Mononuclear cell (primary cell): Measurements from ENCODE around the gene CDK5R1. TPM values are rescaled to one million over a fixed set of nuclear protein-coding genes. Genes with fewer than 3 reads are reported as not detected.
A peak's percentile ranks its signal among the peaks of the same experiment; 100 is the strongest.
"Not testable (repeated sequence)": the region's sequence is repeated elsewhere in the genome, so short reads cannot be mapped to it uniquely, and the experiment has no call there.

ENCODE experiments used
- H3K27me3 ChIP-seq: 2 replicates; pipeline ENCODE4 v1.6.0; 2011; ENCODE audit warnings: low read length, control low read depth; ENCODE audit not compliant: insufficient read depth
- H3K4me1 ChIP-seq: 2 replicates; pipeline ENCODE4 v1.5.1; 2011; ENCODE audit warnings: mild to moderate bottlenecking, low read length, control low read depth; ENCODE audit not compliant: insufficient read depth
- H3K4me3 ChIP-seq: 2 replicates; pipeline ENCODE4 v1.5.1; 2011; ENCODE audit warnings: mild to moderate bottlenecking, low read length, moderate library complexity
- H3K9me3 ChIP-seq: 2 replicates; pipeline ENCODE4 v1.5.1; 2011; ENCODE audit warnings: low read depth, mild to moderate bottlenecking, control low read depth, low read length
- total RNA-seq: library from RNA; depleted of rRNA; stranded (reverse); fragments of >200 nt; gene quantifications from one replicate; pipeline ENCODE4 v1.2.3, GENCODE V29; 2012

Gene CDK5R1
- total RNA-seq: 16.8 TPM

DNA sequence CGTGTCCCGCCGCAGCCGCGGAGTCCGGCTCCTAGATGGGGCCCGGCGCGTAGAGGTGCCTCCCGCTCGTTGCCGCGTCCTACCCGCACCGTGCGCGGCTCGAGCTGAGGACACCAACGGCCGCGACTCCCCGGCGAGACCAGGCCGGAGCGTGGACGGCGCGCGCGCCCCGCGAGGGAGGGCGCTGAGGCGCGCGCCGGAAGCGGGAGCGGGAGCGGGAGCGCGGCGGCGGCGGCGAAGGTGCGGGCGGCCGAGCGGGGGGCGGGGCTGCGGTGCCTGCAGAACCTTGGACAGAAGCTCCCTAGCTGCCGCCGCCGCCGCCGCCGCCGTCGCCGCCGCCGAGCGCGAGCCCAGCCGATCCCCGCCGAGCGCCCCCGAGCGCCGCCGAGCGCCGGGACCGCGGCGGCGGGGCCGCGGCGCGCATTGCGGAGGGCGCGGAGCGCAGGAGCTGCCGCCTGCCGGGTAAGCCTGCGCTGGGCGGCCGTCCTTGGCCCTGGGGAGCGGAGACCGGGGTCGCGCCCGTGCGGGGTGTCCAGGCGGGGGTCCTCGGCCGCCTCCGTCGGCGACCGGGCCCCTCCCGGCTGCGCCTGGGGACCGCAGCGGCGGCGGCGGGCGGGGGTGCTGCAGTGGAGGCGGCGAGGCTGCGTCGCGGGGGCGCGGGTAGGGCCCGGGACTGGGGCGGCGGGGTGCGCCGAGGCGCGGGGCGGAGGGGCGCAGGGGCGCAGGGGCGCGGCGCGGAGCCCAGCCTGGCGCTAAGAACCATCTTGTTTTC is at the start of gene CDK5R1:
Gene CDK5R1 (plus strand): TSS at position 293 of the 772 bp plus-strand sequence. CDS start 628 bp downstream, outside the sequence.
- peaks cover 47% of the 10 kb centered on the region for H3K4me1 ChIP-seq
- H3K9me3 ChIP-seq: no peaks in the 10 kb centered on the region
- no peaks in the 10 kb centered on the region for H3K27me3 ChIP-seq
- peak within 1 kb of the TSS; percentile 49 for H3K4me3 ChIP-seq

DNA sequence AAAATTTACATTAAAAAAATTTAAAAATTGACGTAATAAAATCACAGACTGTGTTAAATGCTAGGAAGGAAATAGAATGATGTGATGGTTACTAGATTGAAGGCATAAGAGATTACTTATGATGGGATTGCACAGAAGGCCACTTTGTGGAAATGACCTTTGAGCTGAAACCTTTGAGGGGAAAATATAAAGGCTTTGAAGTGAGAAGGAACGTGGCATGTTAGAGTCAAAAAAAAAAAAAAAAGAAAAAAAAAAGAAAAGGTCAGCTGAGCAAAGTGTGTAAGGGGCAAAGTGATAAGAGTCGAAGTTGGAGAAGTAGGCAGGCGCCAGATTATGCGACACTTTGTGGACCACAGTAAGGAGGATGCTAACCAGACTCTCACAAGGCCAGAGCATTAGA is 46.1 kb upstream of the CDK5R1 start:
- Histone ChIP-seq H3K9me3 (no peaks in the 10 kb centered on the region), H3K4me1 (peaks cover 15% of the 10 kb centered on the region), H3K4me3 (no peak overlapping the region), H3K27me3 (no peaks in the 10 kb centered on the region)

DNA sequence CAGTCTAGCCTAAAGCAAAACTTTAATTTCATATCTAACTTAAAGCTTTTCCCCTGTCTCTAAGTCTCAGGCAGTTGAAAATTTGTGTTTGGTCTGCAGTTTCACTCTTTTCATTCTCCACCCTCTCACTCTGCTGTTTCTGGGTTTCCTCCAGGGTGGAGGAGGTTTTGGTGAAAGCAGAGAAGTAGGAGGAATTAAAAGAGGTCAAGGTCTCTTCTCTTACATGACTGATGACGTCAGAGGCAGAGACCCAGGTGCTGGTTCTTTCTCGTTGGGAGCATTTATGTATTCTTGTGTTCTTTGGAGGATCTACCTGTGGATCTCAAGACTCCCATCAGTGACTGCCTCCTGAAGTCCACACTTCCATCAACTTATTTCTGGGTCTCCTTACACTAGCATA is 44.9 kb upstream of the CDK5R1 start:
- H3K4me1 ChIP-seq: peaks cover 21% of the 10 kb centered on the region
- H3K9me3 ChIP-seq: no peaks in the 10 kb centered on the region
- no peak overlapping the region for H3K4me3 ChIP-seq
- no peaks in the 10 kb centered on the region for H3K27me3 ChIP-seq

DNA sequence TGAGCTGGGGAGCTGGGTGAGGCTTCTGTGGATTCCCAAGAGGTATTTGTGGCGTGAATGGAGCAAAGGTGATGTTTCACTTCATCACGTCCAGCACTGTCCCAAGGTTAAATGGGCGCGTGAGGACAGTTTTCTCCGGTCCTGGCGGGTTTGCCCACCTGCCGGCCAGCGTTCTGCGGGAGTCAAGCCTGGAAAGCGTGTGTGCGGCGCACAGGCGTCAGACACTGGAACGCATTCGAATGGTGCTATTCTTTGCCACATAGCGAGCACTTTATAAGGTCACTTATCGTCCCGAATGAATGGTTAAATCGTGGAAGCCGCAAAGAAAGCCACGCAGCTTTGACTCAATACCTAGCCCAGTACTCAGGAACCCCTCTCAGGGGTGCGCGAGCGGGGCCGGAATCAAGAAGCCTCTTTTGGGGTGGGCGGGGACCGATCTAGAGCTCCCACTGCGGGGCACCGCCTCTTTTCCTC is 42.9 kb upstream of the CDK5R1 start:
- Histone ChIP-seq H3K9me3 (no peaks in the 10 kb centered on the region), H3K4me3 (peak overlapping the region; percentile 93), H3K4me1 (peaks cover 21% of the 10 kb centered on the region), H3K27me3 (no peaks in the 10 kb centered on the region)

DNA sequence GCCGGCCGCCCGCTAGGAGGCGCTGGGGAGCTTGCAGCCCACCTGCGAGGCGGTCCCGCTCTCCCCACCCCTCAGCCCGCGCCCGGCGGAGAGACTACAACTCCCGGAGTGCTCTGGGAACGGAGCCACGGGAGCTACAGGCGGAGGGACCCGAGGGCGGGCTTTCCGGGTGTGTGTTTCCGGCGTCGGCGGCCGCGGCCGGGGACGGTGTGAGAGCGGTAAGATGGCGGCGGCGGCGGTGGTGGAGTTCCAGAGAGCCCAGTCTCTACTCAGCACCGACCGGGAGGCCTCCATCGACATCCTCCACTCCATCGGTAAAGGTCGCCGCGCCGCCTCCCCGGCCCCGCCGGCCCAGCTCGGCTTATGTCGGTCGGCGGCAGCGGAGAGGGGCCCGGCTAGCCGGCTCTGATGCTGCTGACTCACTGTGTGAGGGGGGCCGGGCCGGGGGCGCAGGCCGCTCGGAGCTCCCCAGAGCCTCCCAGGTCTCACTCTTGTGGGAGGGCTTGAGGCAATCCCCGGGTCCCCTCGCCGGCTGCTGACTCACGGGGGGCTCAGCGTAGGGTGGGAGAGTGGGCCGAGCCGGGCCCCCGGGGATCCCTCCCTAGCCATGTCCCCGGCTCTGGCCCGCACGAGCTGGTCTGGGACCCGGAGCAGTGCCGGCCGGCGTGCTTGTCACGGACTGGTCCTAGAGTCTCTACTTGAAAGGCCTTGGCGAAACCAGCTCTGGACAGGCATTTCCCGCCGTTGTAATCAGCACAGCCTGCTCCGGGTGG is 42.3 kb upstream of the CDK5R1 start, which contains the start of gene PSMD11:
Gene PSMD11 (plus strand): TSS at position 210 of the 773 bp plus-strand sequence. CDS start 14 bp downstream, at position 224.
- peaks cover 21% of the 10 kb centered on the region for H3K4me1 ChIP-seq
- H3K27me3 ChIP-seq: no peaks in the 10 kb centered on the region
- no peaks in the 10 kb centered on the region for H3K9me3 ChIP-seq

DNA sequence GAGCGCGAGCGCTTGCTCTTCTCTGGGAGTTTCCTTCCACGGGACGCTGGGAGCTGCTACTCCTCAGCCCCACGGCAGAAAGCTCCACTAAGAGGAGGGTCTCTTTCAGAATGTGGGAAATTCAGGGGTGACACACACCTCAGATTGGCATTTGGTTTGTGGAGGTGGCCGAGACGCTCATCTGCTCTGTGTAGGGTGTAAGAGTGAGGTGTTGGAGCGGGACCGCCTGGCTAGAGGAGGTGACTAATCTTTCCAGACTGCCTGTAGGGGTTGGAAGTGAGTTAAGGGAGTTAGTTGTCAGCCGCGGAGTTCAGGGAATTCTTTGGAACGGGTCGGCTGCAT is 41.7 kb upstream of the CDK5R1 start:
- Histone ChIP-seq H3K9me3 (no peaks in the 10 kb centered on the region), H3K4me3 (peak overlapping the region; percentile 93), H3K4me1 (peaks cover 21% of the 10 kb centered on the region), H3K27me3 (no peaks in the 10 kb centered on the region)

More for the DNA sequence above, 42.3 kb upstream of the CDK5R1 start, which contains the start of gene PSMD11:
- peak within 1 kb of the TSS; percentile 93 for H3K4me3 ChIP-seq

DNA sequence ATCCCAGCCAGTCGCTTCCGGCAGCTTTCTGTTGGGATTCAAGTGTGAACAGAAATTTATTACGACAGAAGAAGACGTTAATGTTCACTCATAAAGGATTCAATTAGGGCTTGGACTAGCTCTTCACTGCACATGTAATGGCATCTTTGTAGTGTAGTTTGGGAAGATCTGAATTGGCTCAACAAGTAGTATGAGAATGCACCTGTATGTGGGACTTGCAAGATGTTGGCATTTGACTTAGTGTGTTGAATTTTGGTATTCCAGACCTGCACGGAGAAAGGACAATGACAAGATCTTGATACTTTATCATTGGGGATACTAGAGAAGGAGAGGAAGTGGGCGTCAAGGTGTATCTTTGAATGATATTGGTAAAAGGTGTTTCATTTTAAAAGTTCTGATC is 41.3 kb upstream of the CDK5R1 start:
- Histone ChIP-seq H3K4me1 (peaks cover 21% of the 10 kb centered on the region), H3K9me3 (no peaks in the 10 kb centered on the region), H3K27me3 (no peaks in the 10 kb centered on the region), H3K4me3 (peak overlapping the region; percentile 93)

DNA sequence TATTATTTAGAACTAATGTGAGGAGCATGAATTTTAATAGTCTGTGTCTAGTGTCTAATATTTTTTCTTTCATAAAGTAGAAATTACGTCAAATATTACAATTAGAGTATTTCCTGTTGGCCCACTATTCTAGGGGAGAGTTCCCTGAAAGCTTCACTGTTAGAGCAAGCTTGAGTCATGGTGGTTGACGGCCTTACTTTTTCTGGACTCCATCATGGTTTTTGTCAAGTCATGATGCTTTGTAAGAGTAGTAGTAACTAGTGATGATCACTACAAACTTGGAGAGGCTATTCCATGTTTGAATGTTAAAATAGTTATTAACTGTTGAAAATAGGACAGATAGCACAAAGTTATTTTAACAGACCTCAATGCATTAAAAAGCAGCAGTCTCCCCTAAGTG is 40.8 kb upstream of the CDK5R1 start:
- no peaks in the 10 kb centered on the region for H3K9me3 ChIP-seq
- peaks cover 21% of the 10 kb centered on the region for H3K4me1 ChIP-seq
- H3K4me3 ChIP-seq: no peak overlapping the region
- H3K27me3 ChIP-seq: no peaks in the 10 kb centered on the region

DNA sequence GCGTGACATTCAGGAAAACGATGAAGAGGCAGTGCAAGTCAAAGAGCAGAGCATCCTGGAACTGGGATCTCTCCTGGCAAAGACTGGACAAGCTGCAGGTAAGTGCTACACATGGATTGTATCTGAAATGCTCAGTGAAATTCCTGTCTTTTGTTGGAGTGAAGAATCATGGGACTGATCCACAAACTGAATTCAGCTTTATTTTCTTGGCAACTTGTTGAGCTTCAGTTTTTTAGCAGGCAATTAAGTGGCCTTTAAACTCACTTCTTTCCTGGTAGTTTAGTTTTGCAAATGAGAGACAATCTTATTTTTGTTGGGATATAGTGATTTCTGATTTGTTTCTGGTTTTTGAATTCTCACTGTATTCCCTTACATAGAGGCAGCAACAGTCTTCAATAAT is 39.8 kb upstream of the CDK5R1 start:
- Histone ChIP-seq H3K9me3 (no peaks in the 10 kb centered on the region), H3K27me3 (no peaks in the 10 kb centered on the region), H3K4me1 (peaks cover 21% of the 10 kb centered on the region), H3K4me3 (no peak overlapping the region)

DNA sequence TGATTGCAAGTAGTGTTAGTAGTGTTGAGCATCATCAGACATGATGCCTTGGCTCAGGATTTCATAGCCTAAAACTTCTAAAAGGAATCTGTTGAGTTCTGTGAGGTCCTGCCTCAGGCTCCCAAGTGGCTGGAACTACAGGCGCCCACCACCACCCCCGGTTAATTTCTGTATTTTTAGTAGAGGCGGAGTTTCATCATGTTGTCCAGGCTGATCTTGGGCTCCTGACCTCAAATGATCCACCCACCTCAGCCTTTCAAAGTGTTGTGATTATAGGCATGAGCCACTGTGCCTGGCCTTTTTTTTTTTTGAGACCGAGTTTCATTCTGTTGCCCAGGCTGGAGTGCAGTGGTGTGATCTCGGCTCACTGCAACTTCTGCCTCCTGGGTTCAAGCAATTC is 36.8 kb upstream of the CDK5R1 start:
- Histone ChIP-seq H3K4me1 (peaks cover 14% of the 10 kb centered on the region), H3K4me3 (no peak overlapping the region), H3K9me3 (no peaks in the 10 kb centered on the region), H3K27me3 (no peaks in the 10 kb centered on the region)

DNA sequence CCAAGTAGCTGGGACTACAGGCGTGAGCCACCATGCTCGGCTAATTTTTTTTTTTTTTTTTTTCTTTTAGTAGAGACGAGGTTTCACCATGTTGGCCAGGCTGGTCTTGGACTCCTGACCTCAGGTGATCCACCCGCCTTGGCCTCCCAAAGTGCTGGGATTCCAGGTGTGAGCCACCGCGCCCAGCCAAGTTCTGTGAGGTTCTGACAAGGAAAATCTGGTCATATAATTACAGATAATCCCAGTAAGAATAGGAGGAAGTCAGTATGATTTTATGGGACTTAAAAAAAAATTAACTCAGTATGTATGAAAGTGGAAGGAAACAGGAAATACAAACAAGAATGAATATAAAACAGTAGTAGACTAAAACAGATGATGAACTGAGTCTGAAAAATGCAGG is 36.4 kb upstream of the CDK5R1 start:
- not testable (repeated sequence) for H3K4me1 ChIP-seq, H3K9me3 ChIP-seq, H3K4me3 ChIP-seq, H3K27me3 ChIP-seq

DNA sequence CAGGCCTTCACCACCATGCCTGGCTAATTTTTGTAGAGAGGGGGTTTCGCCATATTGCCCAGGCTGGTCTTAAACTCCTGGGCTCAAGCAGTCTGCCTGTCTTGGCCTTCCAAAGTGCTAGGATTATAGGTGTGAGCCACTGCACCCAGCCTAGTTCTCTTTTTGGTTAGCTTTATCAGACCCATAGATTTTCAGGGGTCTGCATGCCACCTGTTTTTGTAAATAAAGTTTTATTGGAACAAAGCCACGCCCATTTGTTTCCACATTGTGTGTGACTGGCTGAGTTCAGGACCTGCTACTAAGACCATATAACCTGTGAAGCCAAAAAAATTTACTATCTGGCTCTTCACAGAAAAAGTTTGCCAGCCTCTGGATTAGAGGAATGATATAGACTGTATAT is 34.9 kb upstream of the CDK5R1 start:
- no peaks in the 10 kb centered on the region for H3K4me1 ChIP-seq
- no peaks in the 10 kb centered on the region for H3K27me3 ChIP-seq
- no peaks in the 10 kb centered on the region for H3K9me3 ChIP-seq
- H3K4me3 ChIP-seq: no peak overlapping the region

DNA sequence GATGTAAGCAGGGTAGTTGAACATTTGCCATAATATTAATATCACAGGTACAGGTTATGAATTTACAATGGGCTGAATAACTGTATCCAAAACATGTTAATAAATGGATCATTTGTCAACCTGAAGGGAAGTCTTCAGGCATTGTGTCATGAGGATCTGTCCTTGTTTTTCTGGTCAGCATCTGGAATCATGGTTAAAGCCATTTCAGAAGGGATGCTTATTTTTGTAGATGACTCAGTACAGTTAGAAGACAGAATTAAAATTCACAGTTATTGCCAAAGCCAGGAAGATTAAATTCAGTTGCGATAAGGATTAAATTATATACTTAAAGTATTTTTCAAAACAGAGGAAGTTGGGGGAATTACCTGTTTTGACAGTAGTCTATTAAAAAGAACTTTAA is 34.5 kb upstream of the CDK5R1 start:
- Histone ChIP-seq H3K4me3 (no peak overlapping the region), H3K27me3 (no peaks in the 10 kb centered on the region), H3K4me1 (no peaks in the 10 kb centered on the region), H3K9me3 (no peaks in the 10 kb centered on the region)

DNA sequence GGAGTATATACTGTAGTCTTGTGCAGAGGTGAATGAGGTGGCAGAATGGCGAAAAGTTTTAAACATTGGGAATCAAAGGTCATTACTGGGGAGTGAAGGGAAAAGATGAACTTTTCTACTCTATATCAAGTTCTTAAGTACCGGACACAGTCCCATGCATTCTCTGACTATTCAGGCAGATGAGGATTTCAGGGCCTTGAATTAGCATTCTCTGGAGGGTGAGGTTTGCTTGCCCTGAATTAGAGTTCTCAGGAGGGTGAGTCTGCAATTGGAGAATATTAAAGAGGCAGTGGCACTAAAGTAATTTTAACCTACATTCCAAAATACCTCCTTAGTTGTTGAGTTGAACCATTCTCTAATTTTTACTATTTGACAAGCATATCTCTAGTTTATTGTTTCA is 33.4 kb upstream of the CDK5R1 start:
- Histone ChIP-seq H3K9me3 (no peaks in the 10 kb centered on the region), H3K4me1 (no peaks in the 10 kb centered on the region), H3K27me3 (no peaks in the 10 kb centered on the region), H3K4me3 (no peak overlapping the region)

DNA sequence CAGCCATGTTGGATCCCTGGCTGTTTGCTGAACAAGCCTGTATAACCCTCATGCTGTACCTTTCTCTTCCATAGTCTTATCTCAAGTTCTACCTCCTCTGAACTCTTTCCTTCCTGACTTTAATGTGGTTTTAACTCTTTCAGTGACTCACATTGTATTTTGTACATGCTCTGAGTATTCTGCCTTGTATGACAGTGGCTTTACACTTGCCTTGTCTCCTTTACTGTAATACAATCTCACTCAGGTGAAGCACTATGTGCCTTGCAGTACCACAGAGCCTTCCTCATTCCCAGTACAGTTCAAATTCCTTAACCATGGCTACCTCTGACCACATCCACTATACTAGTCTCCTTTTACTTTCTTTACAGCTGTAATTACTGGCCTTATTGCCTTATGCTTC is 28.4 kb upstream of the CDK5R1 start:
- Histone ChIP-seq H3K27me3 (no peaks in the 10 kb centered on the region), H3K9me3 (no peaks in the 10 kb centered on the region), H3K4me3 (no peak overlapping the region), H3K4me1 (no peaks in the 10 kb centered on the region)
